RWPE2 (cell line): Measurements from ENCODE around the gene NYAP2.

Experiments
- ATAC-seq: fragments of 200-7000 bp; cut with Tn5 transposase; 3 replicates; pipeline ENCODE4 v1.9.1; 2021; ENCODE audit warnings: low read depth
- DNase-seq: peaks from one replicate; pipeline ENCODE4 v3.0.0-alpha.2; 2020; ENCODE audit warnings: low spot score
- H3K27ac ChIP-seq: fragments of 450-650 bp; 2 replicates; pipeline ENCODE4 v1.5.1; 2017; ENCODE audit warnings: mild to moderate bottlenecking; ENCODE audit not compliant: poor library complexity, severe bottlenecking
- H3K27me3 ChIP-seq: fragments of 250-450 bp; sonication (Bioruptor Pico); 2 replicates; pipeline ENCODE4 v1.5.1; 2021; ENCODE audit warnings: mild to moderate bottlenecking, moderate library complexity; ENCODE audit not compliant: insufficient read depth, poor library complexity, severe bottlenecking
- H3K36me3 ChIP-seq: fragments of 250-450 bp; sonication (Bioruptor Pico); 2 replicates; pipeline ENCODE4 v1.5.1; 2020; ENCODE audit warnings: low read depth, mild to moderate bottlenecking, moderate library complexity
- H3K4me1 ChIP-seq: fragments of 250-450 bp; sonication (Bioruptor Pico); 2 replicates; pipeline ENCODE4 v1.5.1; 2021; ENCODE audit warnings: mild to moderate bottlenecking, moderate library complexity; ENCODE audit not compliant: insufficient read depth, poor library complexity, severe bottlenecking
- H3K4me3 ChIP-seq: fragments of 250-450 bp; sonication (Bioruptor Pico); 2 replicates; pipeline ENCODE4 v1.5.1; 2021; ENCODE audit warnings: mild to moderate bottlenecking, moderate library complexity; ENCODE audit not compliant: severe bottlenecking
- H3K9me3 ChIP-seq: fragments of 250-450 bp; sonication (Bioruptor Pico); 2 replicates; pipeline ENCODE4 v1.5.1; 2021; ENCODE audit warnings: mild to moderate bottlenecking, moderate library complexity; ENCODE audit not compliant: severe bottlenecking
- CTCF ChIP-seq: fragments of 450-650 bp; IDR thresholded peaks from one replicate; pipeline ENCODE4 v1.5.1; 2017; ENCODE audit warnings: mild to moderate bottlenecking, moderate library complexity; ENCODE audit not compliant: poor library complexity, severe bottlenecking

The NYAP2 gene

GRCh38 chr2:225434014-225434413 lies 34.5 kb downstream of the NYAP2 start:
- H3K4me3 ChIP-seq, result no peak overlapping the region
- no peaks in the 10 kb centered on the region for H3K4me1 ChIP-seq
- DNase-seq (no peak), ATAC-seq (no peak)
- H3K9me3 ChIP-seq, result no peaks in the 10 kb centered on the region
- H3K27ac ChIP-seq, result no peak overlapping the region
- no peak for TF ChIP-seq CTCF
- H3K36me3 ChIP-seq, result no peaks in the 10 kb centered on the region
- no peaks in the 10 kb centered on the region for H3K27me3 ChIP-seq

- no peak for TF ChIP-seq CTCF
- no peak for DNase-seq
Measured at GRCh38 chr2:225437319-225437718, 37.8 kb downstream of the NYAP2 start.

GRCh38 chr2:225438248-225438647 lies 38.7 kb downstream of the NYAP2 start:
- ATAC-seq (no peak), DNase-seq (no peak)
- Histone ChIP-seq H3K36me3 (no peaks in the 10 kb centered on the region), H3K4me3 (no peak overlapping the region), H3K9me3 (no peaks in the 10 kb centered on the region), H3K4me1 (no peaks in the 10 kb centered on the region), H3K27me3 (peaks cover 4% of the 10 kb centered on the region), H3K27ac (no peak overlapping the region)
- TF ChIP-seq CTCF, result no peak

More at GRCh38 chr2:225437319-225437718, 37.8 kb downstream of the NYAP2 start:
- Histone ChIP-seq H3K36me3 (no peaks in the 10 kb centered on the region), H3K9me3 (no peaks in the 10 kb centered on the region), H3K4me3 (no peak overlapping the region), H3K4me1 (no peaks in the 10 kb centered on the region), H3K27me3 (peaks cover 4% of the 10 kb centered on the region), H3K27ac (no peak overlapping the region)
- ATAC-seq, result no peak

- no peak for ATAC-seq
- H3K4me3 ChIP-seq, result no peak overlapping the region
- TF ChIP-seq CTCF, result no peak
Measured at GRCh38 chr2:225452677-225453076, 53.2 kb downstream of the NYAP2 start.

GRCh38 chr2:225454412-225454811 lies 54.9 kb downstream of the NYAP2 start:
- H3K4me1 ChIP-seq, result no peaks in the 10 kb centered on the region
- no peak for DNase-seq
- H3K9me3 ChIP-seq, result no peaks in the 10 kb centered on the region
- no peaks in the 10 kb centered on the region for H3K27me3 ChIP-seq
- no peaks in the 10 kb centered on the region for H3K36me3 ChIP-seq
- no peak for ATAC-seq
- H3K27ac ChIP-seq, result no peak overlapping the region
- no peak overlapping the region for H3K4me3 ChIP-seq
- no peak for TF ChIP-seq CTCF

More at GRCh38 chr2:225452677-225453076, 53.2 kb downstream of the NYAP2 start:
- no peaks in the 10 kb centered on the region for H3K27me3 ChIP-seq
- H3K9me3 ChIP-seq, result no peaks in the 10 kb centered on the region
- H3K27ac ChIP-seq, result no peak overlapping the region
- H3K4me1 ChIP-seq, result no peaks in the 10 kb centered on the region
- no peak for DNase-seq
- H3K36me3 ChIP-seq, result no peaks in the 10 kb centered on the region
